ENCODE data around the gene SLAMF7.
"Not testable (repeated sequence)": the region's sequence is repeated elsewhere in the genome, so short reads cannot be mapped to it uniquely, and the experiment has no call there.

DNA sequence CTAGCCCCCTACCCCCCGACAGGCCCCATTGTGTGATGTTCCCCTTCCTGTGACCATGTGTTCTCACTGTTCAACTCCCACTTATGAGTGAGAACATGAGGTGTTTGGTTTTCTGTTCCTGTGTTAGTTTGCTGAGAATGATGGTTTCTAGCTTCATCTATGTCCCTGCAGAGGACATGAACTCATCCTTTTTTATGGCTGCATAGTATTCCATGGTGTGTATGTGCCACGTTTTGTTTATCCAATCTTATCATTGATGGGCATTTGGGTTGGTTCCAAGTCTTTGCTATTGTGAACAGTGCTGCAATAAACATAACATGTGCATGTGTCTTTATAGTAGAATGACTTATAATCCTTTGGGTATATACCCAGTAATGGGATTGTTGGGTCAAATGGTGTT is 7.5 kb upstream of the SLAMF7 start:
- TF ChIP-seq, protein P1, sequence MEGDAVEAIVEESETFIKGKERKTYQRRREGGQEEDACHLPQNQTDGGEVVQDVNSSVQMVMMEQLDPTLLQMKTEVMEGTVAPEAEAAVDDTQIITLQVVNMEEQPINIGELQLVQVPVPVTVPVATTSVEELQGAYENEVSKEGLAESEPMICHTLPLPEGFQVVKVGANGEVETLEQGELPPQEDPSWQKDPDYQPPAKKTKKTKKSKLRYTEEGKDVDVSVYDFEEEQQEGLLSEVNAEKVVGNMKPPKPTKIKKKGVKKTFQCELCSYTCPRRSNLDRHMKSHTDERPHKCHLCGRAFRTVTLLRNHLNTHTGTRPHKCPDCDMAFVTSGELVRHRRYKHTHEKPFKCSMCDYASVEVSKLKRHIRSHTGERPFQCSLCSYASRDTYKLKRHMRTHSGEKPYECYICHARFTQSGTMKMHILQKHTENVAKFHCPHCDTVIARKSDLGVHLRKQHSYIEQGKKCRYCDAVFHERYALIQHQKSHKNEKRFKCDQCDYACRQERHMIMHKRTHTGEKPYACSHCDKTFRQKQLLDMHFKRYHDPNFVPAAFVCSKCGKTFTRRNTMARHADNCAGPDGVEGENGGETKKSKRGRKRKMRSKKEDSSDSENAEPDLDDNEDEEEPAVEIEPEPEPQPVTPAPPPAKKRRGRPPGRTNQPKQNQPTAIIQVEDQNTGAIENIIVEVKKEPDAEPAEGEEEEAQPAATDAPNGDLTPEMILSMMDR (conservative IDR thresholded peaks at IDR 0.05): not testable (repeated sequence)
- not testable (repeated sequence) for TF ChIP-seq ZFX (IDR thresholded peaks at IDR 0.05)

Measured in C4-2B (cell line).